ENCODE measurements around the gene MIPOL1.
A peak's percentile ranks its signal among the peaks of the same experiment; 100 is the strongest.
"Not testable (repeated sequence)": the region's sequence is repeated elsewhere in the genome, so short reads cannot be mapped to it uniquely, and the experiment has no call there.

MIPOL1 gene, protein sequence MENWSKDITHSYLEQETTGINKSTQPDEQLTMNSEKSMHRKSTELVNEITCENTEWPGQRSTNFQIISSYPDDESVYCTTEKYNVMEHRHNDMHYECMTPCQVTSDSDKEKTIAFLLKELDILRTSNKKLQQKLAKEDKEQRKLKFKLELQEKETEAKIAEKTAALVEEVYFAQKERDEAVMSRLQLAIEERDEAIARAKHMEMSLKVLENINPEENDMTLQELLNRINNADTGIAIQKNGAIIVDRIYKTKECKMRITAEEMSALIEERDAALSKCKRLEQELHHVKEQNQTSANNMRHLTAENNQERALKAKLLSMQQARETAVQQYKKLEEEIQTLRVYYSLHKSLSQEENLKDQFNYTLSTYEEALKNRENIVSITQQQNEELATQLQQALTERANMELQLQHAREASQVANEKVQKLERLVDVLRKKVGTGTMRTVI

DNA sequence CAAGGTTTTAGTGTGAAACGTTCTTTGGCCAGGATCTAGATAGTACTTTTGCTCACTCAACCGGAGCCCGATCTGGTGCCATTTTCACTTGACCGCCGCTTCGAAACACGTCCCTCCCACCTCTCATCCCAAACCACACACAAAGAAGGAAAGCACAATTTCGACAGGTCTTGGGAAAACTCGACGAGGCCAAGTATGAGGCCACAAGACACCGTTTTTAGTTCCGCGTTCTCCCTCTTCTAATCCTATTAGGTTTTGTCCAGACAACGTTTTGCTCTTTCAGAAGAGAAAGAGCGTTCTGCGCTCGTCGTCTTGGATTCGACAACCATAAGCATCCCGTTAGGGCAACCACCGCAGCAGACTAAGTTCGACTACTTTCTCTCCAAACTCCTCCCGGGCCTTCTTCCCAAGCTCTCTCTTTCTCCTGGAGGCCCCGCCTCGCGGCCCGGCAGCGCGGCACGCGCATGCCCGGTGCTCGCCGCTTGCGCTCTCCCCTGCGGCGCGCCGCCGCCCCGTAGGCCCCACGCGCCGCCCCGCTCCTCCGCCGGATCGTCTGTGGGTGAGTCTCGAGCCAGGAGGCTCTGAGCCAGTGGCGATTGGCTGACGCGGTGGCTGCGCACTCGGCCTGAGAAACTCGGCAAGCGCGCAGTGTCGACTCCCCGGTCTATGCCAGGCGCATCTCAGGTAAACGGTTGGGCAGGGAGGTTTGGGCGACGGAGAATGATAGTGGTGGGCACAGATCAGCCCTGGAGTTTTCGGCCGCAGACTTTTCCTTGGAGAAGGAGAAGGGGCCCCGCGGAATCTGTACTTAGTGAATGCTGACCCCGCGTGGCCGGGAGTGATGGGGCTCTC, at the start of gene MIPOL1:
TSS of gene MIPOL1 (plus strand) at position 517 of the 852 bp plus-strand sequence. CDS start 49,952 bp downstream, outside the sequence.
- DNase-seq = peak in 1 of 2 donors; percentile 19

DNA sequence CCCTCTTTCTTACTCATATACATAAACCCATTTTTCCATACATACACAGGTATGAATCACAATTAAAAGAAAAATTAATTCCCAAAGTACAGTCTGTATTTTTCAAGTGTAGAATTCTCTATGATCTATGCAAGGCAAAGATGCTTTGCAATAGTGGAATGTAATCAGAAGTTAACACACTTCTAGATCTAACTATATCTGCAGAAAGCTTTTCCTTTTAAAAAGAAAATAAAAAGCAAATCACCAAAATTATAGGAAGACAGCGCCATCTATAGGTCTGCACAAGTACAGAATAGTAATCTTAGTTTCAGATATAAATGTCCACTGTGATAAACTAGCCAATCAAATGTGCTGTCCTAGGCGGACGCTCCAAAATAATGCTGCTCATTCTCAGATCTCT, 47.3 kb upstream of the MIPOL1 start:
- DNase-seq = peak; percentile 26 to 63

DNA sequence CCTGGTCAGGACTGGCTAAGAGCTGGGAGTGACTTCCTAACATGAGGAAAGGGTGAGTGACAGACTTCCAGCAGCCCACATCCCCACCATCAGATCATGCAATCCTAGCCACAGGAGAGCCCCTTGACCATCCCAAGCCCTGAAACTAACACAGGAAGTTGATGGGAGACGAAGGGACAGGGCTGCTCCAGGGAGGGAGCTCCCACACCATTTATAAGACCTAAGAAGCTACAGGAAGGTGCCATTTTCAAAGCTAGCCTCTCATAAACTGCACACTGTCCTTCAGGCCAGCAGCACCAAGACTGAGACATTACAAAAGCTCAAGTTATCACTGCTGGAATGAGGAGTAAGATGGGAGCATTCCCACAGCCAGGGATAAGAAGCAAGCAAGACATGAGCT, 44.7 kb upstream of the MIPOL1 start:
- DNase-seq = no peak

DNA sequence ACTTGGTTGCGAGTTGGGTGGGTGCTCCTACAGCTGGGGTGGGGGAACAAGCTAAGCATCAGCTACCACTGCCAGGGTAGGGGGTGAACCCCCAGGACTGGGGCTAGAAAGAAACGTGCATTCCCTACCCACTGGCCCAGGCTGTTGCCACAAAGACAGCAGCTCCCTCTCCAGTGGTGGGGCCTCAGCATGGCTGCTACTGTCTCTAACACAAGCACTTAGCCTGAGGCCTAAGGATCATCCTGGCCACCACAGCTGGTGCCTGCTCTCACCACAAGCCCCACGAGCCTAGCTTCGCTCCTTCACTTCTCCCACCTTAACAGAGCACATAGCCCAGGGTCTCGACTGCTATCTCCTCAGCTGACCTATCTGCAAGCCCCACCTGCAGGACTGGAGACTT, 44.3 kb upstream of the MIPOL1 start:
- DNase-seq = no peak

DNA sequence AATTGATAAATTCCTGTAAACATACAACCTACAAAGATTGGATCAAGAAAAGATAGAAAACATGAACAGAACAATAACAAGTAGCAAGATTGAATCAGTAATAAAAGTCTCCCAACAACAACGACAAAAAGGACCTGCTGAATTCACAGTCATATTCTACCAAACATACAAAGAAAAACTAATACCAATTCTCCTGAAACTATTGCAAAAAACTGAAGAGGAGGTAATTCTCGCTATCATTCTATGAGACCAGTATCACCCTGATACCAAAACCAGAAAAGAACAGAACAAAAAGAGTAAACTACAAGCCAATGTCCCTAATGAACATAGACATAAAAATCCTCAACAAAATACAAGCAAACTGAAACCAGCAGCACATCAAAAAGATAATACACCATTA, 39.8 kb upstream of the MIPOL1 start:
- DNase-seq = no peak

DNA sequence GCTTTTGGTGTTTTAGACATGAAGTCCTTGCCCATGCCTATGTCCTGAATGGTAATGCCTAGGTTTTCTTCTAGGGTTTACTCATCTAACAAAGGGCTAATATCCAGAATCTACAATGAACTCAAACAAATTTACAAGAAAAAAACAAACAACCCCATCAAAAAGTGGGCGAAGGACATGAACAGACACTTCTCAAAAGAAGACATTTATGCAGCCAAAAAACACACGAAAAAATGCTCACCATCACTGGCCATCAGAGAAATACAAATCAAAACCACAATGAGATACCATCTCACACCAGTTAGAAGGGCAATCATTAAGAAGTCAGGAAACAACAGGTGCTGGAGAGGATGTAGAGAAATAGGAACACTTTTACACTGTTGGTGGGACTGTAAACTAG, 35.4 kb upstream of the MIPOL1 start:
- not testable (repeated sequence) for DNase-seq

DNA sequence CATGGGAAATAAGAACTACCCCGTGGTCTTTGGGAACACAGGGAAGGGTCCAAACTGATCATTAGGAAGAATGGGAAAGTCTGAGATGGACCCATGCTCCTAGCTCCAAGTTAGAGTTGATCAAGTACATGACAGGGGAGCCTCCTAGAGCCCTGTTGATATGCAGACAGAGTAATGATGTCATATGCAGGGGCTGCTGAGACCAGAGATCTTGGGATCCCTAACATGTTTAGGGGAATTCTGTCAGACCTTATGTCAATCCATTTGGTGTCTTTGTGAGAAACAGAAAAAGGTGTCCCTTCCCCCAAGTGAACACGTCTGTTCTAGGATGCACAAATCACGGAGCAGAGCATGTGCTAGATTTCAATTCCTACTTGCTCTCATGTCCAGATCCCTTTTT, 31.9 kb upstream of the MIPOL1 start:
- DNase-seq = no peak

DNA sequence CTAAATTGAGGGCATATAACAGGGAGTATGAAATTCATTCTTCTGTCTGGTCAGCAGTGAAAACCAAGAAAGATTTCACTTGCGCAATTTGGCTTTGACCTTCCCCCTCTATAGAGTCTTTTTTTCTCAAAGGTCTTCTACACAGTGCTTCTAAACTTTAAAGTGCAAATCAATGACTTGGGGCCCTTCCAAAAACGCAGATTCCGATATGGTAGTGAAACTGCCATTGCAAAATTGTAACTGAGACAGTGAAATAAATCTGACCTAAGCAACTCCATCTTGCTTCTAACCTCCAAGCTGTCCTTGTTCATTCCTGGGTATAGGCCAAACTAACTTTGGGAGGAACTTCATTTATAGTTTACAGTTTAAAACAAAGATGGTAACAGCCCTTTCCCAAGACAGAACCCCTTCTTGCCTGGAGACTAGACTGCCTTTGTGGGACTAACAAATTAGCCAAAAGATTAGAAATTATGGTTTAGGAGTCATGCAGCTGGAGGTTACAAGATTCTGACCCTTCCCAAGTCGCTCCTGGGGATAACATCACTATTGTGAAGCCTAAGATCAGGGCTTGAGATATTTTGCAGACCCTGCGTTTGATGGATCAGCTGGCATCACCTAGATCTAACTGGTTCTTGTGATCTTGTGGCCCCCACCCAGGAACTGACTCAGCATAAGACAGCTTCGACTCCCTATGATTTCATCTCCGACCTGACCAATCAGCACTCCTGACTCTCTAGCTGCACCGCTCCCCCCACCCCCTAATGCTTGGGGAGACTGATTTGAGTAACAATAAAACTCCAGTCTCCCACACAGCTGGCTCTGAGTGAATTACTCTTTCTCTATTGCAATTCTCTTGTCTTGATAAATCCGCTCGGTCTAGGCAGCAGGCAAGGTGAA, 30.3 kb upstream of the MIPOL1 start:
- no peak for DNase-seq

DNA sequence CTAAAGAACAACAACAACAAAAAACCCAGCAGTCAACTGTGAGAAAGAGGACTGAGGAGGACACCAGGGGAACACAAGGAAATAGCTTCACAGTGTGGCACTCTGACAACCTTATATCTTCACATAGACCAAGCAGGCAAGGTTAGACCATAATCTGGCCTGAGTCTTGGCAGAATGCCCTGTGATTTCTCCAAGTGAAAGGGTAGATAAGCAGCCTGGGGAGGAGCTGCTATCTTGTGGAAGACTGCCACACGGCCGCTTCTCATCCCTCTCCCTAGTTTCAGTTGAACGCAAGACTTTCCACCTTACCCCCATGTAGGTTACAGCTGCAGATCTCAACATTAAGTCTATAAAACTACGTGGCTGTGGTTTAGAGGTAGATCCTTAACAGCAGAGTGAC, 29.0 kb upstream of the MIPOL1 start:
- DNase-seq = no peak

DNA sequence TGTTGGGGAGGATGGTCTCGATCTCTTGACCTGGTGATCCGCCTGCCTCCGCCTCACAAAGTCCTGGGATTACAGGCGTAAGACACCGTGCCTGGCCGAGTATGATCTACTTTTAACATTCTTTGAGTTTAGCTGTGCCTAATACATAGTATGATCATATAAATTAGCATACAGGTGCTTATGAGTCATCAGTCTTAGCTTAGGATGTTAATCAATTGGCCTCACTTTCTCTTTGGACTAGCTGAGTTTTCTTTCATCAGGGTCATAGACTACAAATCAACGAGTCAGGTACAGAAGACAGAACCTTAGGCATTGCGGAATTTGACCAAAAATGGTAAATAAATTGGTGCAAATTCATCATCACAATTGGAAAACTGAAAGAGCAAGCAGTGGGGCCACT, 27.5 kb upstream of the MIPOL1 start:
- no peak for DNase-seq

DNA sequence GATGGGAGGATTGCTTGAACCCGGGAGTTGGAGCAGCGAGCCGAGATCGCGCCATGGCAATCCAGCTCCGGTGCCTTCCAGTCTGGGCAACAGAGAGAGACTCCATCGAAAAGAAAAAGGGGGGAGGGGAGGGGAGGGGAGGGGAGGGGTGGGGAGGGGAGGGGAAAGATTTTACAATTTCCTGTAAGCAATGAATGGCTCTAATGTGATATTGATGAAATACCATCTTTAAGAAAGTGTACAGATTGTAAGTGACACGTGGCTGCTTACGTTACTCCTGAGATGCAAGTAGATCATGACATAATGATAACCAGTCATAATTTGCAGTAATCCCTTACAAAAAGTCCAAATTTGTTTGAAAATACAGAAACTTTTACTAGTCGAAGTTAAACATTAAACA, 26.7 kb upstream of the MIPOL1 start:
- DNase-seq = no peak

DNA sequence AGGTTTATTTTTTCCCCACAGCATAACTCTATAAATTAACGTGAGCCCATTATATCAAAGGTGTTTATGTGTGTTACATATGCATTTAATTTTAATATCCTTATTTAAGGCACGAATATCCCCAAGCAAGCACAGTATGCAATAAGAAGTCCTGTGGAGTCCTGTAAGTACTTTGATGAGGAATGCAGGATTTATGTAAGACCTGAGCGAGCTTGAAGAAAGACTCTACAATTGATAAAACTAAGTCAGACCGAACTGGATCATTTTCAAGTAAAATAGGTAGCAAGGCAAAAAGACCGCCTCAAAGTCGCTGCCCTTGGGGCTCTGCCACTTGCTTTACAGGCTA, 26.1 kb upstream of the MIPOL1 start:
- no peak for DNase-seq

DNA sequence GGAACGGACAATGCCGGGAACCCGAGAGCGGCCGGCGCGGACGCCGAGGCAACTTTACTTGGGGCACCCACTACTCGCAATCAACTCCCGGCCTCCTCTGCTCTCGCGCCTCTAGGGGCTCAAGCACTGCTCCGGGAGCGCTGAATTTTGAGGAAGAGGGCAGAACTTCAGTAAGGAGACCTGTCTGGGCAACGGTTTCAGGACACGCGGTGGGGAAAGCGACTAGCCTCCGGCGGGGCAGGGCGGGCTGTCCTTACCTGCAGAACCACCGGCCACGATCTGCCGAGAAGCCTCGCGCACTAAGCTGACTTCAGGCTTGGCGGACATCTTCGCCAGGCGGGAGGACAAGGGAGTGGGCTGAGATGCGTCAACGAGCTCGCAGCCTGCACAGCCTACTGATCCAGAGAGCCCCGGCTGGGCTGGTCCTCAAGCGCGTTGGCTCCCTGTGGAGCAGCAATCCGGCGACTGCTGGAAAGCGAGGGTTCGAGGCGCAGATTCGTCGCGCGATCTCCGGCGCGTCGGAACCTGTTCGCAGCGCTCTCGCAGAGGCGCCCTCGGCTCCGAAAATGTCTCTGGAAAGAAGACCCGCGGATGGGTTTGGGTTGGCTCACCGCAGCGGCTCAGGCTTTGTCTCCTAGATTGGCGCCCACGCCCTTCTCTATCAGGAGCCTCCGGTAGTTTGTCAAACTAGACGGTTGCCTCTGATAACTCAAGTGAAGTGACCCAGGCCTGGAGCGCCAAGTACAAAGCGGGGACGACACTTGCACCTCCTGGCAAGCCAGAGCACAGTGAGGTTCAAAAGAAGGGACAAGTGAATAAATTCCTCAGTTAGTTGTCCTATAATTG, 25.5 kb upstream of the MIPOL1 start, which contains the start of gene SLC25A21:
TSS of gene SLC25A21 (minus strand) at position 583 of the 846 bp plus-strand sequence.
- no peak for DNase-seq

DNA sequence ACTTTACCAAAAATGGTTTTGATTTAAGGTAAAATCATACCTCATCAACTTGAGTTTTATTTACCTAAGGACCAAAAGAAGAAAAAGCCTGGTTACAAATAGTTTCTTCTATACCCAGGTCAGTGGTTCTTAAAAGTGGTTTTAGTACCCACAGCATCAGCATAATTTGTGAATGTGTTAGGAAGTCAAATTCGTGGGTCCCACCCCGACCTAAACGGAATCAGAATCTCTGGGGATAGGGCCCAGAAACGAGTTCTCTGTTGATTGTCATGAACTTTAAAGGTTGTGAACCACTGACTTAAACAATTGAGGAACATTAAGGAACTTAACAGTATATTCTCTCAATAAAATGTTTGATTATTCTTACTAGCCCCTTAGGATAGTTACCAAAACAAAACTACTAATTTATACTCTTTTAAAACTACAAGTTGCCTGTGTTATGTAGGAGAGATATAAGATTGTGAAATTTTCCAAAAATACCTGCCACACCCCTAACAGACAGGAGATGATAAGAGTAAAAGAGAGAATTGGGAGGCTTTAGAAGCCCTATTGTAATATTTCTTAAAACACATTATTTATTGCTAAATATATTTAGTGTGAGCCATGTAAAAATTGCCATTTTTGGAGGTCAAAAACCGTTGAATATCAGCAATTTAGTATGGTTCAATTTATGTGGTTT, 24.7 kb upstream of the MIPOL1 start:
- no peak for DNase-seq

DNA sequence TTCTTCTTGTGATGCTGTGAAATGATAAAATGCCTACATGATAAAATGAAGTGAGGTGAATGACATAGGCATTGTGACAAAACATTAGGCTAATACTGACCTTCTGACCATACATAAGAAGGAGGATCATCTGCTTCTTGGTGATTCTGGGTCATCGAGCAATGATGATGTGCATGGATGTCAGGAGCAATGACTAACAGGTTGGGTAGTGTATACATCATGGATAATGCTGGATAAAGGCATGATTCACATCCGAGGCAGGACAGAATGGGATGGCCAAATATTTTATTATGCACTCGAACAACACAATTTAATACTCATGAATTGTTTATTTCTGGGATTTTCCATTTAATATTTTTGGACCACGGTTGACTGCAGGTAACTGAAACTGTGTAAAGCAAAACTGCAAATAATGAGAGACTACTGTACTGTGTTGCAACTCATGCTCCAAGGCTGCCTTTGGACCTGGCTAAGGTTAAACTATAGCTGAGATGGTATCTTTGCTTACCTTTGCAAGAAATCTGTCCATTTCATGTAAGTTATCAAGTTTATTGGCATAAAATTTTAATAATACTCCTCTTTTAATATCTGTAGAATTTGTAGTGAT, 17.7 kb upstream of the MIPOL1 start:
- DNase-seq = no peak

DNA sequence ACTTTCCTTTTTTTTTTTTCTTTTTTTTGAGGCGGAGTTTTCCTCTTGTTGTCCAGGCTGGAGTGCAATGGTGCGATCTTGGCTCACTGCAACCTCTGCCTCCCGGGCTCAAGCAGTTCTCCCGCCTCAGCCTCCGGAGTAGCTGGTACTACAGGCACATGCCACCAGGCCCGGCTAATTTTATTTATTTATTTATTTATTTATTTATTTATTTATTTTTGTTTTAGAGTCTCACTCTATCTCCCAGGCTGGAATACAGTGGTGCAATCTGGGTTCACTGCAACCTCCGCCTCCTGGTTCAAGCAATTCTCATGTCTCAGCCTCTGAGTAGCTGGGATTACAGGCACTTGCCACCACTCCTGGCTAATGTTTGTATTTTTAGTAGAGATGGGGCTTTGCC, 16.9 kb upstream of the MIPOL1 start:
- not testable (repeated sequence) for DNase-seq

DNA sequence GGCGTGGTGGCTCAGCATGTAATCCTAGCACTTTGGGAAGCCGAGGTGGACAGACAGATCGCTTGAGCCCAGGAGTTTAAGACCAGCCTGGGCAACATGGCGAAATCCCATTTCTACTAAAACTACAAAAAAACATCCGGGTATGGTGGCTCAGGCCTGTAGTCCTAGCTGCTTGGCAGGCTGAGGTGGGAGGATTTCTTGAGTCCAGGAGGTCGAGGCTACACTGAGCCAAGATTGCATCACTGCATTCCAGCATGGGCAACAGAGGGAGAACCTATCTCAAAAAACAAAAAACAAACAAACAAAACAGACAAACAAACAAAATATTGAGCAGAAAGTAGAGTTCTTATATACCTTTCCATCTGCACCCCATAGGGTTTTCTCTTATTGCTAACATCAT, 16.3 kb upstream of the MIPOL1 start:
- DNase-seq = no peak

DNA sequence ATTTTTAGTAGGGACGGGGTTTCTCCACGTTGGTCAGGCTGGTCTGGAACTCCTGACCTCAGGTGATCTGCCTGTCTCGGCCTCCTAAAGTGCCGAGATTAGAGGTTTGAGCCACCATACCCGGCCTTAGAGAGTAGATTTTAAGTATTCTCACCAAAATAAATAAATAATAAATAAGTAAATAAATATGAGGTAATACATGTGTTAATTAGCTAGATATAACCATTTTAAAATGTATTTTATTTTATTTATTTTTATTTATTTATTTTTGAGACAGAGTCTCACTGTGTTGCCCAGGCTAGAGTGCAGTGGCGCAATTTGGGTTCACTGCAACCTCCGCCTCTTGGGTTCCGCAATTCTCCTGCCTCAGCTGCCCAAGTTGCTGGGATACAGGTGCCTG, 13.2 kb upstream of the MIPOL1 start:
- DNase-seq = not testable (repeated sequence)

DNA sequence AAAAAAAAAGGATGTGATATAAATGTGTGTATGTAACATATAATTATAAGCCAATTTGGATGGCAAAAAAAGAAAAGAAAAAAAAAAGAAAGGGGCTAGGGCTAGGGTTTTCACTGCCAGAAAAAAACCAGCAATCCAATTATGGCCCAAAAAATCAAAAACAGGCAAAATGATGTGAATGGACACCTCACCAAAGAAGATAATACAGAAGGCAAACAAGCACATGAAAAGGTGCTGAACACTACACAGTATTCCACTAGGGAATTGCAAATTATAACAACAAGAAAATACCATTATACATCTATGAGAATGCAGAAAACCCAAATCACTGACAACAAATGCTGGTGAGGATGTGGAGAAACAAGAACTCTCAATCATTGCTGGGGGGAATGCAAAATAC, 12.1 kb upstream of the MIPOL1 start:
- no peak for DNase-seq

DNA sequence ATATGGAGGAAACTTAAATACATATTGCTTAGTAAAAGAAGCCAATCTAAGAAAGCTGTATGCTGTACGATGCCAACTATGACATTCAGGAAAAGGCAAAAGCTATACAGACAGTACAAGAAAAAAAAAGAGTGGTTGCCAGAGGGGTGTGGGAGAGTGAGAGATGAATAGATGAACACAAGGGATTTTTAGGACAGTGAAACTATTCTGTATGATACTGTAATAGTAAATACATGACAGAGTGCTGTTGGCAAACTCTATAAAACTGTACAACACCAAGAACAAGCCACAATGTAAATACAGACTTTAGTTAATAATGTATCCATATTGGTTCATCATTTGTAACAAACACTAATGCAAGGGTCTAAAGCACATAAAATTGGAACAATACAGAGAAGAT, 10.9 kb upstream of the MIPOL1 start:
- no peak for DNase-seq

DNA sequence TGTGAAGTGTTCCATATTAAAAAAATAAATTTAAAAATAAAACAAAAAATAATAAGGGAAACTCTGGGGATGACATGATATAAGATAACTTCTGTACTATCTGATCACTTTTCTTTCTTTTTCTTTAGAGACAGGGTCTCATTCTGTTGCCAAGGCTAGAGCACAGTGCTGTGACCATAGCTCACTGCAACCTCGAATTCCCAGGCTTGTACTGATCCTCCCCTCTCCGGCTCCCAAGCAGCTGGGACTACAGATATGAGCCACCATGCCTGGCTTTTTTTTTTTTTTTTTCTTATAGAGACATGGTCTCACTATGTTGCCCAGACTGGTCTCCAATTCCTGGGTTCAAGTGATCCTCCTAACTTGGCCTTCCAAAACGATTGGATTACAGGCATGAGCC, 10.4 kb upstream of the MIPOL1 start:
- no peak for DNase-seq

Data from inflammatory macrophage treated with lipopolysaccharide for 1 hour (primary cell).